SK-N-SH treated with all-trans-retinoic acid at 6 μM for 48 hours (cell line): ENCODE results near the gene BRD1.

Experiments used
- ATAC-seq: fragments of 200-7000 bp; cut with Tn5 transposase; 3 replicates; pipeline ENCODE4 v1.9.1; 2020; ENCODE audit warnings: mild to moderate bottlenecking, moderate library complexity
- BACH2 ChIP-seq: fragments of 250-450 bp; sonication (Bioruptor Pico); IDR thresholded peaks from 2 replicates; pipeline ENCODE4 v1.9.0; 2021; ENCODE audit warnings: mild to moderate bottlenecking, borderline replicate concordance
- CSRNP3 ChIP-seq: fragments of 250-450 bp; sonication (Bioruptor Pico); IDR thresholded peaks from 2 replicates; pipeline ENCODE4 v1.5.1; 2021; ENCODE audit warnings: mild to moderate bottlenecking, moderate library complexity
- ESRRG ChIP-seq: fragments of 250-450 bp; sonication (Bioruptor Pico); IDR thresholded peaks from 2 replicates; pipeline ENCODE4 v1.6.1; 2021; ENCODE audit warnings: mild to moderate bottlenecking
- GLIS3 ChIP-seq: fragments of 250-450 bp; sonication (Bioruptor Pico); IDR thresholded peaks from 2 replicates; pipeline ENCODE4 v1.5.0; 2020; ENCODE audit warnings: mild to moderate bottlenecking, moderate library complexity
- ISL1 ChIP-seq: fragments of 250-450 bp; sonication (Bioruptor Pico); IDR thresholded peaks from 2 replicates; pipeline ENCODE4 v2.1.2; 2022; ENCODE audit warnings: mild to moderate bottlenecking, moderate library complexity
- OSR1 ChIP-seq: fragments of 250-450 bp; sonication (Bioruptor Pico); IDR thresholded peaks from 2 replicates; pipeline ENCODE4 v1.8.0; 2022; ENCODE audit warnings: moderate library complexity, mild to moderate bottlenecking, inconsistent platforms
- PATZ1 ChIP-seq: fragments of 250-450 bp; sonication (Bioruptor Pico); IDR thresholded peaks from 2 replicates; pipeline ENCODE4 v1.8.0; 2020; ENCODE audit warnings: mild to moderate bottlenecking, moderate library complexity, borderline replicate concordance
- POU6F1 ChIP-seq: fragments of 250-450 bp; sonication (Bioruptor Pico); IDR thresholded peaks from 2 replicates; pipeline ENCODE4 v1.8.0; 2021; ENCODE audit warnings: low read depth, mild to moderate bottlenecking, moderate library complexity, borderline replicate concordance
- PPARA ChIP-seq: fragments of 250-450 bp; sonication (Bioruptor Pico); IDR thresholded peaks from 2 replicates; pipeline ENCODE4 v1.5.0; 2020; ENCODE audit warnings: mild to moderate bottlenecking, borderline replicate concordance
- TCF4 ChIP-seq: fragments of 250-450 bp; sonication (Bioruptor Pico); IDR thresholded peaks from 2 replicates; pipeline ENCODE4 v1.8.0; 2021; ENCODE audit warnings: mild to moderate bottlenecking, moderate library complexity, borderline replicate concordance
- TOX ChIP-seq: fragments of 250-450 bp; sonication (Bioruptor Pico); IDR thresholded peaks from 2 replicates; pipeline ENCODE4 v1.8.0; 2021; ENCODE audit warnings: mild to moderate bottlenecking, moderate library complexity, borderline replicate concordance
- TSHZ2 ChIP-seq: fragments of 250-450 bp; sonication (Bioruptor Pico); IDR thresholded peaks from 2 replicates; pipeline ENCODE4 v1.5.0; 2020; ENCODE audit warnings: mild to moderate bottlenecking, moderate library complexity
- ZC3H10 ChIP-seq: fragments of 250-450 bp; sonication (Bioruptor Pico); IDR thresholded peaks from 2 replicates; pipeline ENCODE4 v1.5.1; 2021; ENCODE audit warnings: mild to moderate bottlenecking, moderate library complexity
- ZFP3 ChIP-seq: fragments of 250-450 bp; sonication (Bioruptor Pico); IDR thresholded peaks from 2 replicates; pipeline ENCODE4 v1.5.0; 2020; ENCODE audit warnings: mild to moderate bottlenecking, moderate library complexity
- ZFP30 ChIP-seq: fragments of 450-650 bp; formaldehyde crosslinking; IDR thresholded peaks from 2 replicates; pipeline ENCODE4 v1.5.0; 2022; ENCODE audit warnings: mild to moderate bottlenecking, moderate library complexity
- ZNF565 ChIP-seq: fragments of 450-650 bp; formaldehyde crosslinking; conservative IDR thresholded peaks from 2 replicates; pipeline ENCODE4 v1.5.0; 2020; ENCODE audit warnings: low read depth, mild to moderate bottlenecking, moderate library complexity
- ZNF70 ChIP-seq: fragments of 450-650 bp; formaldehyde crosslinking; IDR thresholded peaks from 2 replicates; pipeline ENCODE4 v1.5.0; 2020; ENCODE audit warnings: mild to moderate bottlenecking, moderate library complexity
- ZNF8 ChIP-seq: fragments of 450-650 bp; formaldehyde crosslinking; IDR thresholded peaks from 2 replicates; pipeline ENCODE4 v1.5.0; 2020; ENCODE audit warnings: mild to moderate bottlenecking, moderate library complexity
- TF ChIP-seq, protein P1 (sequence below): fragments of 250-450 bp; sonication (Bioruptor Pico); IDR thresholded peaks from 2 replicates; pipeline ENCODE4 v1.5.1; 2020; ENCODE audit warnings: low read depth, mild to moderate bottlenecking, moderate library complexity

The BRD1 gene

GRCh38 chr22:49781289-49781782, 46.3 kb downstream of the BRD1 start:
- no peak for ATAC-seq
- TF ChIP-seq CSRNP3 (no peak), TOX (CRISPR knock-in tag) (no peak), TSHZ2 (CRISPR knock-in tag) (no peak), POU6F1 (CRISPR knock-in tag) (no peak), ZFP30 (CRISPR knock-in tag) (no peak), OSR1 (CRISPR knock-in tag) (no peak), TCF4 (CRISPR knock-in tag) (no peak), ZC3H10 (no peak)

DNA sequence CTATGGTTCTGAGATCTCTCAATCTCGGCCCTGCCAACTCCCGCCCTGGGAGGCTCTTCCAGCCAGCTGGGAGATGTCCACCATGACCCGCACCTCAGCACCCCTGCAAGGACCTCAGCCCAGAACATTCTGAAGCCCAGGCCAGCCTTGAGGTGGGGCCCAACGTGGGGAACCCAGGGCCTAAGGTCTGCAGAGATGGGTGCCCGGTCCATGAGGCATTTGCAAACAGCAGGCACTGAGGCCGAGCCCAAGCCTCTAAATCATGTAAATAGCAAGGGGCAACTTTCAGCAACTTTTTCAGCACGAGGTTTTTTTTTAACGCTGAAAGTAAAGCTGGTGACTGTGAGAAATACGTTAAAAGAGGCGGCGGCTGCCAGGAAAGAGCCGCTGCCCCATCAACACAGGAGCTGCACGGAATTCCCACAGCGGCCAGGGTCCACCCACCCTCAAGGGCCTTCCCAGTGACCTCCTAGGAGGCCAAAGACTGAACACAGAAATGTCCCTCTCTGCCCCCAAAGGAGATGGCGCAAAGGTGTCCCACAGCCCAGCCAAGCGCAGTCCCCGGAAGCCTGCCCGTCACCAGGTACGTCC, 46.9 kb downstream of the BRD1 start:
- TF ChIP-seq ESRRG (CRISPR knock-in tag) (no peak), GLIS3 (no peak), ZNF70 (CRISPR knock-in tag) (no peak), POU6F1 (CRISPR knock-in tag) (no peak), PPARA (CRISPR knock-in tag) (no peak), ZFP3 (CRISPR knock-in tag) (no peak), ZNF565 (CRISPR knock-in tag) (no peak), BACH2 (CRISPR knock-in tag) (no peak), ISL1 (CRISPR knock-in tag) (no peak), ZNF8 (CRISPR knock-in tag) (no peak), PATZ1 (no peak)
- TF ChIP-seq, protein P1, sequence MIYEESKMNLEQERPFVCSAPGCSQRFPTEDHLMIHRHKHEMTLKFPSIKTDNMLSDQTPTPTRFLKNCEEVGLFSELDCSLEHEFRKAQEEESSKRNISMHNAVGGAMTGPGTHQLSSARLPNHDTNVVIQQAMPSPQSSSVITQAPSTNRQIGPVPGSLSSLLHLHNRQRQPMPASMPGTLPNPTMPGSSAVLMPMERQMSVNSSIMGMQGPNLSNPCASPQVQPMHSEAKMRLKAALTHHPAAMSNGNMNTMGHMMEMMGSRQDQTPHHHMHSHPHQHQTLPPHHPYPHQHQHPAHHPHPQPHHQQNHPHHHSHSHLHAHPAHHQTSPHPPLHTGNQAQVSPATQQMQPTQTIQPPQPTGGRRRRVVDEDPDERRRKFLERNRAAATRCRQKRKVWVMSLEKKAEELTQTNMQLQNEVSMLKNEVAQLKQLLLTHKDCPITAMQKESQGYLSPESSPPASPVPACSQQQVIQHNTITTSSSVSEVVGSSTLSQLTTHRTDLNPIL (CRISPR knock-in tag): no peak

More for the DNA sequence above, 46.9 kb downstream of the BRD1 start:
- ATAC-seq: no peak
